ENCODE data around the gene AKNAD1.

AKNAD1 gene

GRCh38 chr1:108860190-108860907 lies 3.5 kb upstream of the AKNAD1 start:
- no peak for TF ChIP-seq CTCF (IDR thresholded peaks at IDR 0.05)
- H3K4me3 ChIP-seq (ENCODE audit: low read depth, low read length), result no peak overlapping the region
- H3K27ac ChIP-seq, result peak overlapping the region; percentile 51
- no peaks in the 10 kb centered on the region for H3K79me2 ChIP-seq
- H3K9me3 ChIP-seq (ENCODE audit: control insufficient read depth, low read length), result no peaks in the 10 kb centered on the region
- peak overlapping the region; percentile 36 for H3K4me2 ChIP-seq (ENCODE audit: low read length)
- H3K4me1 ChIP-seq, result peaks cover 7% of the 10 kb centered on the region
- H3K27me3 ChIP-seq (ENCODE audit: control insufficient read depth, insufficient read depth, low read length), result no peaks in the 10 kb centered on the region
- H3K9ac ChIP-seq, result no peak overlapping the region
- peak overlapping the region; percentile 16 for H2AFZ ChIP-seq
- H3K36me3 ChIP-seq (ENCODE audit: control insufficient read depth, insufficient read depth, low read length), result no peaks in the 10 kb centered on the region

DNA sequence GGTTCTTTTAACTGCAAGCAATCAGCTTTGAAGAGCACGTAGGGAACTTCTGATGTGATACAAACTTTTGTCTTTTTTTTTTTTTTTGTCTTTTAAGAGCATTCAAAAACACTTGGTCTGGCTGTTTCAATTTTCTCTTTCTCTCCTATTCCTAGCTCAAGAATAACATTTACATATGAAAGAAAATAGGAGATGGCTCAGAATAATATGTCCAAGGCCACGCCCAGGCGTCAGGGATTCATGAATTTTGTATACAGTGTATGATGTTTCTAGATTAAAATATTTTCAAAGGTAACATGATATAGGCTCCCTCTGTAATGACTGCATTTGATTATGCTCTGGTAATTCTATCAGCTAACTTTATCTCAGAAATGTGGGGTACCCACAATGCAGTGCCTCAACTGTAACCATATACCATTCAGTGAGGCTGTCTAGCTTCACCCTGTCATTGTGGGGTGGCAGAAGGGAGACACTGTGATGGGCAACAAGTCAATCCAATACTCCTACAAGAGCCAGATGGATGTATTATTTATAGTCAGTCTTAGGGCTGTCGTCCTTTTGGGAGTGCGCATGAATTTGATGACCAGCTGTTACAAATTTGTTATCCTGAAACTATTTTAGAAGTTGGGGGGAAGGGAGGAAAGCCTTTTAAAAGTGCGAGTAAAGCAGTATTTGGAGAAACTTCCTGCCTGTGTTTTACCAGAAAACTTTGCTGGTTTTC lies 1.5 kb upstream of the AKNAD1 start:
- H3K27ac ChIP-seq, result no peak overlapping the region

DNA sequence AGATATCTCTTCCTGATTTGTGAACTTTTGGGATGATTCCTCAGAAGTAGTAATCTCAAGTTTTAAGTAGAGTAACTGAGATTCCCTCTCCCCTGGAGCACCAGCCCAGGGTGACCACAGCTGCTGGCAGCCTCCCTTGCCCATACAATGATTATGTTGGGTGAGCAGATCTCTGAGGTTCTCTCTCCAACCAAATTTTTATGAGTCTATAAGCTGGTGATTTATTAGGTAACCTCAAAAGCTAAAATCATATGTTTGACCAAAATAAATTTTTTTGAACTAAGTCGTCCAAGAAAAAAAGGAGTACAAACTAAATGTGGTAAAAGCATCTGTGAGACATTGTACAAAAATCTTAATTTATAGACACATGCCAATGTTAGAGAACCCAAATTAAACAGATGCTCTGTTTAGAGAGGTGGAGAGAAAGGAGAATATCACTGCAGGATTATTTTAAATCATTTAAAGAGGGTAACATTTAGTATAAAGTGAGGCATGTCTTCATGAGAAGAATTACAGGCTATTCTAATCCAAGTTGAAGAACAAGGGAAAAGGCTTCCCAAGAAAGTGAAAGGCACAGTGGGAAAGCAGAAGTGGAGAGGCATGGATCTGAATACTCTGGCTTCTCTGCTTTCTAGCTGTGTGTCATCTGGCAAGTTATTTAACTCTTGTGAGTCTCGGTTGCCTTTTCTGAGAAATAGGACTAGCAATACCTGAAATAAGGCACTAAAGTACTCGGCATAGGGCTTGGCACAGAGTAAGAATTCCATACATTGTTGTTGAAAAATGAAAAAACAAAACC lies 2.5 kb downstream of the AKNAD1 start:
- no peaks in the 10 kb centered on the region for H3K79me2 ChIP-seq
- peaks cover 5% of the 10 kb centered on the region for H3K4me1 ChIP-seq
- H3K4me2 ChIP-seq (ENCODE audit: low read length), result no peak overlapping the region
- no peak for TF ChIP-seq CTCF (IDR thresholded peaks at IDR 0.05)
- no peak overlapping the region for H3K9ac ChIP-seq
- H3K4me3 ChIP-seq (ENCODE audit: low read depth, low read length), result no peak overlapping the region
- H2AFZ ChIP-seq, result no peak overlapping the region
- H3K27ac ChIP-seq, result no peak overlapping the region
- H3K27me3 ChIP-seq (ENCODE audit: control insufficient read depth, insufficient read depth, low read length), result no peaks in the 10 kb centered on the region
- H3K9me3 ChIP-seq (ENCODE audit: control insufficient read depth, low read length), result no peaks in the 10 kb centered on the region
- H3K36me3 ChIP-seq (ENCODE audit: control insufficient read depth, insufficient read depth, low read length), result no peaks in the 10 kb centered on the region

More for the DNA sequence above, 1.5 kb upstream of the AKNAD1 start:
- Histone ChIP-seq H3K9me3 (ENCODE audit: control insufficient read depth, low read length) (no peaks in the 10 kb centered on the region), H3K27me3 (ENCODE audit: control insufficient read depth, insufficient read depth, low read length) (no peaks in the 10 kb centered on the region), H3K4me1 (peaks cover 7% of the 10 kb centered on the region), H3K36me3 (ENCODE audit: control insufficient read depth, insufficient read depth, low read length) (no peaks in the 10 kb centered on the region), H2AFZ (no peak overlapping the region), H3K4me3 (ENCODE audit: low read depth, low read length) (no peak overlapping the region), H3K79me2 (no peaks in the 10 kb centered on the region), H3K9ac (no peak overlapping the region), H3K4me2 (ENCODE audit: low read length) (no peak overlapping the region)
- TF ChIP-seq CTCF (IDR thresholded peaks at IDR 0.05), result no peak

GRCh38 chr1:108852221-108852975 lies 4.5 kb downstream of the AKNAD1 start:
- TF ChIP-seq CTCF (IDR thresholded peaks at IDR 0.05), result no peak
- no peak overlapping the region for H3K4me3 ChIP-seq (ENCODE audit: low read depth, low read length)
- peaks cover 2% of the 10 kb centered on the region for H3K4me1 ChIP-seq
- H3K9ac ChIP-seq, result no peak overlapping the region
- H3K27me3 ChIP-seq (ENCODE audit: control insufficient read depth, insufficient read depth, low read length), result no peaks in the 10 kb centered on the region
- no peak overlapping the region for H3K4me2 ChIP-seq (ENCODE audit: low read length)
- H3K36me3 ChIP-seq (ENCODE audit: control insufficient read depth, insufficient read depth, low read length), result no peaks in the 10 kb centered on the region
- no peaks in the 10 kb centered on the region for H3K79me2 ChIP-seq
- peak overlapping the region; percentile 32 for H3K27ac ChIP-seq
- H3K9me3 ChIP-seq (ENCODE audit: control insufficient read depth, low read length), result no peaks in the 10 kb centered on the region
- H2AFZ ChIP-seq, result peak overlapping the region; percentile 73
